Activated T-cell treated with anti-CD3 and anti-CD28 coated beads for 24 hours (primary cell): ENCODE results near the gene LCLAT1.
"Not testable (repeated sequence)": the region's sequence is repeated elsewhere in the genome, so short reads cannot be mapped to it uniquely, and the experiment has no call there.

ENCODE experiments used
- DNase-seq: peaks from one replicate; pipeline ENCODE4 v3.0.0-alpha.2; 2020; ENCODE audit warnings: low read depth

The LCLAT1 gene

GRCh38 chr2:30488012-30488659, 41.1 kb downstream of the LCLAT1 start:
- DNase-seq: no peak

- no peak for DNase-seq
Observed at GRCh38 chr2:30491225-30491624, 44.2 kb downstream of the LCLAT1 start.

GRCh38 chr2:30492185-30492584, 45.1 kb downstream of the LCLAT1 start:
- no peak for DNase-seq

GRCh38 chr2:30492619-30493018, 45.6 kb downstream of the LCLAT1 start:
- no peak for DNase-seq

GRCh38 chr2:30493440-30493839, 46.4 kb downstream of the LCLAT1 start:
- no peak for DNase-seq

GRCh38 chr2:30495896-30496295, 48.9 kb downstream of the LCLAT1 start:
- not testable (repeated sequence) for DNase-seq

GRCh38 chr2:30499681-30500080, 52.6 kb downstream of the LCLAT1 start:
- DNase-seq: no peak

- no peak for DNase-seq
Observed at GRCh38 chr2:30500699-30501098, 53.7 kb downstream of the LCLAT1 start.

GRCh38 chr2:30502310-30502709, 55.3 kb downstream of the LCLAT1 start:
- no peak for DNase-seq

- no peak for DNase-seq
Observed at GRCh38 chr2:30503007-30503694, 56.1 kb downstream of the LCLAT1 start.

GRCh38 chr2:30503695-30504052, 56.6 kb downstream of the LCLAT1 start:
- DNase-seq: no peak

GRCh38 chr2:30504731-30505130, 57.7 kb downstream of the LCLAT1 start:
- DNase-seq: no peak

GRCh38 chr2:30505500-30506180, 58.6 kb downstream of the LCLAT1 start:
- no peak for DNase-seq

- not testable (repeated sequence) for DNase-seq
Observed at GRCh38 chr2:30507460-30507859, 60.4 kb downstream of the LCLAT1 start.

GRCh38 chr2:30509716-30510115, 62.7 kb downstream of the LCLAT1 start:
- DNase-seq: no peak

GRCh38 chr2:30510409-30510808, 63.4 kb downstream of the LCLAT1 start:
- DNase-seq: no peak

GRCh38 chr2:30511122-30512083, 64.4 kb downstream of the LCLAT1 start:
- no peak for DNase-seq

GRCh38 chr2:30512243-30512886, 65.3 kb downstream of the LCLAT1 start:
- DNase-seq: no peak

GRCh38 chr2:30513649-30514048, 66.6 kb downstream of the LCLAT1 start:
- not testable (repeated sequence) for DNase-seq

GRCh38 chr2:30514134-30514847, 67.2 kb downstream of the LCLAT1 start:
- DNase-seq: no peak

- no peak for DNase-seq
Observed at GRCh38 chr2:30514848-30515435, 67.9 kb downstream of the LCLAT1 start.
